SK-N-SH (cell line): ENCODE measurements around the gene KCTD17. TPM values are rescaled to one million over a fixed set of nuclear protein-coding genes. Genes with fewer than 3 reads are reported as not detected.

Experiments
- CTCF ChIA-PET: fragments of 300-600, 350-600 bp; formaldehyde crosslinking; extraction: SDS; loops from one replicate; lab custom pipeline; 2021; lab: Yijun Ruan, JAX
- POLR2A ChIA-PET: fragments of 350-600 bp; sonication (Branson Sonifier 250); formaldehyde crosslinking; extraction: SDS; loops from one replicate; lab custom pipeline; 2020; ENCODE audit warnings: antibody characterized with exemption, inconsistent platforms; lab: Yijun Ruan, JAX
- DNase-seq: peaks from one replicate; pipeline ENCODE4 v3.0.0; 2012
- H2AFZ ChIP-seq: fragments of 200-600 bp; sonication (generic); 2 replicates; pipeline ENCODE4 v1.8.1; 2016; ENCODE audit warnings: antibody characterized with exemption, mild to moderate bottlenecking, low read depth
- H3F3A ChIP-seq: fragments of 200-600 bp; sonication (generic); replicated peaks from 2 replicates; pipeline ENCODE3; 2016; ENCODE audit warnings: antibody characterized with exemption, mild to moderate bottlenecking; ENCODE audit not compliant: insufficient read depth
- H3K27ac ChIP-seq, 2 experiments: fragments of 200-500 bp in 1 of 2; fragments of 200-600 bp in 1 of 2; sonication (Bioruptor generic) in 1 of 2; sonication (generic), shearing (Covaris generic) in 1 of 2; 2 replicates each; pipeline versions ENCODE4 v1.5.1 to v1.6.1; 2014 to 2016; ENCODE audit warnings: low read depth in 2 of 2, inconsistent platforms in 1 of 2, low read length in 1 of 2, mild to moderate bottlenecking in 1 of 2, mixed read lengths in 1 of 2
- H3K27me3 ChIP-seq: fragments of 200-600 bp; sonication (generic), shearing (Covaris generic); 2 replicates; pipeline ENCODE4 v1.6.1; 2016; ENCODE audit warnings: mixed run types; ENCODE audit not compliant: insufficient read depth
- H3K36me3 ChIP-seq, 2 experiments: fragments of 200-500 bp in 1 of 2; fragments of 200-600 bp in 1 of 2; sonication (Bioruptor generic) in 1 of 2; sonication (generic) in 1 of 2; replicated peaks in 1 of 2; 2 replicates each; pipeline versions ENCODE3 to v1.5.1; 2014 to 2016; ENCODE audit warnings: low read length in 1 of 2, mild to moderate bottlenecking in 1 of 2; ENCODE audit not compliant: insufficient read depth in 2 of 2, control insufficient read depth in 1 of 2
- H3K4me1 ChIP-seq, 2 experiments: fragments of 200-500 bp in 1 of 2; fragments of 200-600 bp in 1 of 2; sonication (Bioruptor generic) in 1 of 2; sonication (generic), shearing (Covaris generic) in 1 of 2; 2 replicates each; pipeline versions ENCODE4 v1.5.1 to v1.6.1; 2014 to 2016; ENCODE audit warnings: low read depth in 1 of 2, low read length in 1 of 2, mixed run types in 1 of 2; ENCODE audit not compliant: insufficient read depth in 2 of 2, control insufficient read depth in 1 of 2
- H3K4me2 ChIP-seq: fragments of 200-600 bp; sonication (generic), shearing (Covaris generic); 2 replicates; pipeline ENCODE4 v1.6.1; 2017; ENCODE audit warnings: mixed run types
- H3K4me3 ChIP-seq, 2 experiments: fragments of 200-500 bp in 1 of 2; fragments of 200-600 bp in 1 of 2; sonication (Bioruptor generic) in 1 of 2; sonication (generic), shearing (Covaris generic) in 1 of 2; 2 replicates each; pipeline versions ENCODE4 v1.5.1 to v1.8.1; 2014 to 2016; ENCODE audit warnings: low read depth in 2 of 2, inconsistent platforms in 1 of 2, low read length in 1 of 2, mild to moderate bottlenecking in 1 of 2, mixed read lengths in 1 of 2, moderate library complexity in 1 of 2
- H3K79me2 ChIP-seq: fragments of 200-600 bp; sonication (generic); 2 replicates; pipeline ENCODE4 v1.8.1; 2017; ENCODE audit warnings: mild to moderate bottlenecking; ENCODE audit not compliant: insufficient read depth
- H3K9ac ChIP-seq: fragments of 200-600 bp; sonication (generic); 2 replicates; pipeline ENCODE4 v1.6.1; 2017; ENCODE audit warnings: mixed run types
- H3K9me2 ChIP-seq: fragments of 200-600 bp; sonication (generic); 2 replicates; pipeline ENCODE4 v1.6.1; 2017; ENCODE audit warnings: mixed run types
- H3K9me3 ChIP-seq: fragments of 200-600 bp; sonication (generic); 2 replicates; pipeline ENCODE4 v1.6.1; 2017; ENCODE audit warnings: mixed run types, mild to moderate bottlenecking, moderate library complexity
- H4K20me1 ChIP-seq: fragments of 200-600 bp; sonication (generic); 2 replicates; pipeline ENCODE4 v1.6.1; 2017; ENCODE audit warnings: mild to moderate bottlenecking, mixed run types; ENCODE audit not compliant: insufficient read depth
- CTCF ChIP-seq: fragments of 200-600 bp; sonication (generic); IDR thresholded peaks from 2 replicates; pipeline ENCODE4 v1.6.1; 2017; ENCODE audit warnings: antibody characterized with exemption, mild to moderate bottlenecking, moderate library complexity
- ELF1 ChIP-seq: IDR thresholded peaks from 2 replicates; pipeline ENCODE4 v1.4.0; 2012
- FOSL2 ChIP-seq: IDR thresholded peaks from 2 replicates; pipeline ENCODE4 v1.4.0; 2012; ENCODE audit warnings: low read depth, mild to moderate bottlenecking, moderate library complexity, borderline replicate concordance
- FOXM1 ChIP-seq: IDR thresholded peaks from 2 replicates; pipeline ENCODE4 v1.4.0; 2012; ENCODE audit warnings: low read depth, mild to moderate bottlenecking
- JUND ChIP-seq: IDR thresholded peaks from 2 replicates; pipeline ENCODE4 v1.4.0; 2012
- MEF2A ChIP-seq: IDR thresholded peaks from 2 replicates; pipeline ENCODE4 v1.4.0; 2012; ENCODE audit warnings: low read depth, borderline replicate concordance
- MXI1 ChIP-seq: IDR thresholded peaks from 2 replicates; pipeline ENCODE4 v1.6.1; 2012; ENCODE audit warnings: mild to moderate bottlenecking, low read depth, low read length, improper control_type of control experiment
- NFIC ChIP-seq: IDR thresholded peaks from 2 replicates; pipeline ENCODE4 v1.4.0; 2012; ENCODE audit warnings: borderline replicate concordance
- NRF1 ChIP-seq: IDR thresholded peaks from 2 replicates; pipeline ENCODE4 v1.6.1; 2012; ENCODE audit warnings: low read depth, mild to moderate bottlenecking, low read length
- PBX3 ChIP-seq: IDR thresholded peaks from 2 replicates; pipeline ENCODE4; 2012
- RAD21 ChIP-seq: IDR thresholded peaks from 2 replicates; pipeline ENCODE4 v1.6.1; 2012; ENCODE audit warnings: mild to moderate bottlenecking, low read length
- SMC3 ChIP-seq: IDR thresholded peaks from 2 replicates; pipeline ENCODE4 v1.6.1; 2012; ENCODE audit warnings: low read depth, low read length, improper control_type of control experiment
- TEAD4 ChIP-seq: IDR thresholded peaks from 2 replicates; pipeline ENCODE4 v1.4.0; 2012; ENCODE audit warnings: mild to moderate bottlenecking, borderline replicate concordance; ENCODE audit not compliant: insufficient read depth
- USF1 ChIP-seq: IDR thresholded peaks from 2 replicates; pipeline ENCODE4 v1.4.0; 2012; ENCODE audit warnings: low read depth, borderline replicate concordance
- ZBTB33 ChIP-seq: IDR thresholded peaks from 2 replicates; pipeline ENCODE4 v1.4.0; 2012; ENCODE audit warnings: low read depth, borderline replicate concordance
- WGBS: methylation state at CpG from one replicate; pipeline ENCODE4 v1.1.6; 2017; ENCODE audit warnings: low lambda C conversion rate; 5-methylcytosine and 5-hydroxymethylcytosine counted together
- polyA plus RNA-seq, 3 experiments: library from polyadenylated mRNA; depleted of rRNA; stranded (reverse); fragments of >200 nt; gene quantifications; 2 replicates each; pipeline ENCODE4 v1.2.3, GENCODE V29; 2012
- TF ChIP-seq, protein P1 (sequence below): IDR thresholded peaks from 2 replicates; pipeline ENCODE4 v1.6.1; 2012; ENCODE audit warnings: mild to moderate bottlenecking, low read depth, low read length, moderate library complexity

The KCTD17 gene
- polyA plus RNA-seq, 1 of the 3 experiments (the other 2 are of a cell fraction), result 57.8 TPM

- TF ChIP-seq USF1 (no peak), FOSL2 (no peak)
Measured at GRCh38 chr22:37036655-37037377, 14.7 kb upstream of the KCTD17 start (continued).

DNA sequence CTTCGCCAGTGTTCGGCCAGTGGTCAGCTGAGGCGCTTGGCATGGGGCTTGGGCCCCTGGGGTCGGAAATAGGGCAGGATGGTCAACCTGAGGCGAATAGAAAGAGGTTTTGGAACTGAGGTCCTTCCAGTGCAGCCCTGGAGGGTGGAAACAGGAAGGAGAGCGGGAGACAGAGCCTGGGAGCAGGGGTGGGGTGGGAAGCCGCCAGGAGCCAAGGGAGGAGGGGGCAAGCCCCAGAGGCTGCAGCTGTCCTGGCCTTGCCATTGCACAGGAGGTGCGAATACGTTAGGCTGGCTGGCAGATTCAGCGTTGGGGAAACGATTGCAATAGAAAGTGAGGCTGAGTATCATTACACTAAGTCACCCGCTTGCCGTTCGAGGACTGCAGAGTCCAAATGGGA, 13.9 kb upstream of the KCTD17 start:
- DNase-seq, result no peak
- Histone ChIP-seq H3K9me2 (no peaks in the 10 kb centered on the region), H3K4me3 (no peak overlapping the region)
- TF ChIP-seq JUND (no peak), ZBTB33 (no peak), FOSL2 (no peak), CTCF (no peak), MXI1 (no peak)
- TF ChIP-seq, all 33 proteins: peak for 0
- 77% methylated on average over 14 of the region's 14 CpGs for WGBS
- Histone ChIP-seq H3K4me1 (peaks cover 0 to 14% of the 10 kb centered on the region in 2 experiments; a peak in 1 of 4 replicates), H3F3A (peaks cover 8% of the 10 kb centered on the region), H3K9me3 (no peaks in the 10 kb centered on the region), H3K36me3 (no peaks in the 10 kb centered on the region), H3K27me3 (no peaks in the 10 kb centered on the region), H3K4me2 (no peak overlapping the region), H4K20me1 (no peaks in the 10 kb centered on the region), H2AFZ (no peak overlapping the region), H3K79me2 (no peaks in the 10 kb centered on the region), H3K27ac (no peak overlapping the region), H3K9ac (no peak overlapping the region)
- POLR2A ChIA-PET, result no interaction called here
- CTCF ChIA-PET, result interaction anchor here (1.0 to 1.1 kb wide), 2 partner anchors 15 to 16 kb away, joined by 3 to 4 read pairs; no protein-coding TSS in a partner anchor

DNA sequence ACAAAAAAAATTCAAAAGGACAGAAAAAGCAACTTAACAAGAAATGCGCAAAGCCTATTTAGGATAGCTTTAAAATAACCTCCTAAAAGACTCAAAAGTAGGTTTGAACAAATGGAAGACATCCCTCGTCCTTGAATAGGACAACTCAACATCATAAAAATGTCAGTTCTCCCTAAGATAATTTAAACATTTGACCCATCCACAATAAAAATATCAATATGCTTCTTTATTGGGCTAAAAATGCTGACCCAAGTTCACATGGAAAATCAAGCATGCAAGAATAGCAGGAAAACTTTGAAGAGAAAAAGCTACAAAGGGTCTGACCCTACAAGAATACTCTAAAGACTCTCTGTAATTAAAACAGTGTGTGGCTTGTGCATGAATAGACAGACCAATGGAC, 12.1 kb upstream of the KCTD17 start:
- no peaks in the 10 kb centered on the region for H3K36me3 ChIP-seq
- no peak overlapping the region for H3K4me3 ChIP-seq
- H3K4me2 ChIP-seq, result no peak overlapping the region
- H3K9me3 ChIP-seq, result no peaks in the 10 kb centered on the region
- 84% methylated on average over 2 of the region's 2 CpGs for WGBS
- no peak overlapping the region for H2AFZ ChIP-seq
- no peak for DNase-seq
- no peak overlapping the region for H3K27ac ChIP-seq
- H3K9ac ChIP-seq, result no peak overlapping the region
- no peaks in the 10 kb centered on the region for H3K27me3 ChIP-seq
- no peaks in the 10 kb centered on the region for H3K79me2 ChIP-seq
- no peaks in the 10 kb centered on the region for H4K20me1 ChIP-seq
- no peaks in the 10 kb centered on the region for H3K9me2 ChIP-seq
- peaks cover 8% of the 10 kb centered on the region for H3F3A ChIP-seq
- ChIA-PET POLR2A (no interaction called here), CTCF (interaction anchor here (3.4 kb wide), 1 partner anchor 17 kb away, joined by 18 read pairs; no protein-coding TSS in a partner anchor)
- peaks cover 0 to 14% of the 10 kb centered on the region in 2 experiments; a peak in 1 of 4 replicates for H3K4me1 ChIP-seq
- no peak for TF ChIP-seq PBX3
- no peak for TF ChIP-seq NFIC
- TF ChIP-seq MXI1, result no peak
- TF ChIP-seq, protein P1, sequence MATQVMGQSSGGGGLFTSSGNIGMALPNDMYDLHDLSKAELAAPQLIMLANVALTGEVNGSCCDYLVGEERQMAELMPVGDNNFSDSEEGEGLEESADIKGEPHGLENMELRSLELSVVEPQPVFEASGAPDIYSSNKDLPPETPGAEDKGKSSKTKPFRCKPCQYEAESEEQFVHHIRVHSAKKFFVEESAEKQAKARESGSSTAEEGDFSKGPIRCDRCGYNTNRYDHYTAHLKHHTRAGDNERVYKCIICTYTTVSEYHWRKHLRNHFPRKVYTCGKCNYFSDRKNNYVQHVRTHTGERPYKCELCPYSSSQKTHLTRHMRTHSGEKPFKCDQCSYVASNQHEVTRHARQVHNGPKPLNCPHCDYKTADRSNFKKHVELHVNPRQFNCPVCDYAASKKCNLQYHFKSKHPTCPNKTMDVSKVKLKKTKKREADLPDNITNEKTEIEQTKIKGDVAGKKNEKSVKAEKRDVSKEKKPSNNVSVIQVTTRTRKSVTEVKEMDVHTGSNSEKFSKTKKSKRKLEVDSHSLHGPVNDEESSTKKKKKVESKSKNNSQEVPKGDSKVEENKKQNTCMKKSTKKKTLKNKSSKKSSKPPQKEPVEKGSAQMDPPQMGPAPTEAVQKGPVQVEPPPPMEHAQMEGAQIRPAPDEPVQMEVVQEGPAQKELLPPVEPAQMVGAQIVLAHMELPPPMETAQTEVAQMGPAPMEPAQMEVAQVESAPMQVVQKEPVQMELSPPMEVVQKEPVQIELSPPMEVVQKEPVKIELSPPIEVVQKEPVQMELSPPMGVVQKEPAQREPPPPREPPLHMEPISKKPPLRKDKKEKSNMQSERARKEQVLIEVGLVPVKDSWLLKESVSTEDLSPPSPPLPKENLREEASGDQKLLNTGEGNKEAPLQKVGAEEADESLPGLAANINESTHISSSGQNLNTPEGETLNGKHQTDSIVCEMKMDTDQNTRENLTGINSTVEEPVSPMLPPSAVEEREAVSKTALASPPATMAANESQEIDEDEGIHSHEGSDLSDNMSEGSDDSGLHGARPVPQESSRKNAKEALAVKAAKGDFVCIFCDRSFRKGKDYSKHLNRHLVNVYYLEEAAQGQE, result no peak
- TF ChIP-seq RAD21, result no peak
- TF ChIP-seq MEF2A, result no peak
- no peak for TF ChIP-seq NRF1
- no peak for TF ChIP-seq FOXM1
- TF ChIP-seq SMC3, result no peak
- TF ChIP-seq ELF1, result no peak
- no peak for TF ChIP-seq TEAD4
